GM13976 (cell line): ENCODE measurements around the gene TNFRSF25.

ENCODE experiments used
- DNase-seq: peaks from one replicate; pipeline ENCODE4 v3.0.0; 2012; ENCODE audit warnings: low spot score
- in situ Hi-C: fragments of 300-500 bp; cut with MboI; formaldehyde crosslinking; loops from one replicate; pipeline ENCODE4 v1.12.0; 2022; ENCODE audit warnings: low sequenced_read_pairs, mixed read lengths, inconsistent platforms; ENCODE audit not compliant: unreplicated experiment
- TF ChIP-seq, protein P1 (sequence below): IDR thresholded peaks from 2 replicates; pipeline ENCODE4 v1.5.1; 2012; ENCODE audit warnings: borderline replicate concordance, mild to moderate bottlenecking; ENCODE audit not compliant: insufficient read depth; ENCODE audit errors: extremely low read depth, missing control alignments, control extremely low read depth

TNFRSF25 gene

GRCh38 chr1:6417961-6418667 is 47.9 kb downstream of the TNFRSF25 start:
- TF ChIP-seq, protein P1, sequence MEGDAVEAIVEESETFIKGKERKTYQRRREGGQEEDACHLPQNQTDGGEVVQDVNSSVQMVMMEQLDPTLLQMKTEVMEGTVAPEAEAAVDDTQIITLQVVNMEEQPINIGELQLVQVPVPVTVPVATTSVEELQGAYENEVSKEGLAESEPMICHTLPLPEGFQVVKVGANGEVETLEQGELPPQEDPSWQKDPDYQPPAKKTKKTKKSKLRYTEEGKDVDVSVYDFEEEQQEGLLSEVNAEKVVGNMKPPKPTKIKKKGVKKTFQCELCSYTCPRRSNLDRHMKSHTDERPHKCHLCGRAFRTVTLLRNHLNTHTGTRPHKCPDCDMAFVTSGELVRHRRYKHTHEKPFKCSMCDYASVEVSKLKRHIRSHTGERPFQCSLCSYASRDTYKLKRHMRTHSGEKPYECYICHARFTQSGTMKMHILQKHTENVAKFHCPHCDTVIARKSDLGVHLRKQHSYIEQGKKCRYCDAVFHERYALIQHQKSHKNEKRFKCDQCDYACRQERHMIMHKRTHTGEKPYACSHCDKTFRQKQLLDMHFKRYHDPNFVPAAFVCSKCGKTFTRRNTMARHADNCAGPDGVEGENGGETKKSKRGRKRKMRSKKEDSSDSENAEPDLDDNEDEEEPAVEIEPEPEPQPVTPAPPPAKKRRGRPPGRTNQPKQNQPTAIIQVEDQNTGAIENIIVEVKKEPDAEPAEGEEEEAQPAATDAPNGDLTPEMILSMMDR, result no peak
- in situ Hi-C loops, result no loop called here
- DNase-seq, result no peak

GRCh38 chr1:6416906-6417305 is 49.1 kb downstream of the TNFRSF25 start:
- in situ Hi-C loops, result no loop called here

GRCh38 chr1:6416295-6416656 is 49.7 kb downstream of the TNFRSF25 start:
- TF ChIP-seq, protein P1, result no peak
- DNase-seq, result no peak
- in situ Hi-C loops, result no loop called here

More at GRCh38 chr1:6416906-6417305, 49.1 kb downstream of the TNFRSF25 start:
- TF ChIP-seq, protein P1, result no peak
- DNase-seq, result no peak

DNA sequence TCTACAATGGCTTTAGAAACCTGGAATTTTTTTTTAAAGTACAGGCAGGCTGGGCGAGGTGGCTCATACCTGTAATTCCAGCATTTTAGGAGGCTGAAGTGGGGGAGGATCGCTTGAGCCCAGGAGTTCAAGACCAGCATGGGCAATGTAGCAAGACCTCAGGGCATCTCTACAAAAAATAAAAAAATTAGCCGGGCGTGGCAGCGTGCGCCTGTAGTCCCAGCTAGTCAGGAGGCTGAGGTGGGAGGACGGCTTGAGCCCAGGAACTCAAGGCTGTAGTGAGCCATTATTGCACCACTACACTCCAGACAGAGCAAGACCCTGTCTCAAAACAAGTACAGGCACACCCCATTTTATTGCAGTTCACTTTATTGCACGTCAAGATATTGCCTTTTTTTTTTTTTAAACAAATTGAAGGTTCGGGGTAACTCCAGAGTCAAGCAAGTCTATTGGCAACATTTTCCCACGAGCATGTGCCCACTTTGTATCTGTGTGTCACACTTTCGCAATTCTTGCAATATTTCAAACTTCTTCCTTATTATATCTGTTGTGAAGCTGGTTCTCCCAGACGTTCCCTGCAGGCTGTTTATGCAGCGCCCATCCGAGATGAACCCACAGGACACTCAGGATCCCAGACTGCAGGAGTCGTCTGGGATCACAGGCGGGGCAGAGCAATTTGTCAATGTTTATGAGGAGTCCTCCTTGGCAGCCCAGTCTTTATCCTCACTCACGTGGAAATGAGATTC is 50.9 kb downstream of the TNFRSF25 start:
- in situ Hi-C loops, result no loop called here
- DNase-seq, result no peak

GRCh38 chr1:6414443-6414844 is 51.5 kb downstream of the TNFRSF25 start:
- TF ChIP-seq, protein P1, result peak; percentile 40
- DNase-seq, result peak; percentile 80
- in situ Hi-C loops, result no loop called here

More for the DNA sequence above, 50.9 kb downstream of the TNFRSF25 start:
- TF ChIP-seq, protein P1, result no peak

- in situ Hi-C loops, result no loop called here
- no peak for DNase-seq
- TF ChIP-seq, protein P1, result no peak
Observed at GRCh38 chr1:6412896-6413295, 53.1 kb downstream of the TNFRSF25 start.
